SU-DHL-6 (cell line): Measurements from ENCODE around the gene HECTD4.

Experiments
- CTCF ChIP-seq: fragments of 200-600 bp; sonication (generic); IDR thresholded peaks from one replicate; pipeline ENCODE4 v1.5.1; 2017; ENCODE audit warnings: antibody characterized with exemption, mild to moderate bottlenecking, low read length, moderate library complexity; ENCODE audit not compliant: insufficient read depth, poor library complexity, severe bottlenecking
- EZH2phosphoT487 ChIP-seq: fragments of 200-600 bp; sonication (generic), shearing (Covaris generic); conservative IDR thresholded peaks from 2 replicates; pipeline ENCODE4 v1.6.1; 2018; ENCODE audit warnings: mild to moderate bottlenecking, antibody characterized with exemption, low read length, moderate library complexity, mixed read lengths

- no peak for TF ChIP-seq CTCF
- TF ChIP-seq EZH2phosphoT487, result no peak
Measured at GRCh38 chr12:112303799-112304198, 78.4 kb downstream of the HECTD4 start.
